Loucy (cell line): ENCODE results near the gene TPD52L1.

Source experiments
- H2AFZ ChIP-seq: fragments of 200-600 bp; sonication (generic); 2 replicates; pipeline ENCODE4 v1.6.0; 2016; ENCODE audit warnings: antibody characterized with exemption, mild to moderate bottlenecking, low read length, moderate library complexity
- H3F3A ChIP-seq: fragments of 200-600 bp; 2 replicates; pipeline ENCODE4 v1.6.0; 2016; ENCODE audit warnings: antibody characterized with exemption, low read depth, mild to moderate bottlenecking
- H3K27me3 ChIP-seq: fragments of 200-600 bp; sonication (generic); 2 replicates; pipeline ENCODE4 v1.6.1; 2014; ENCODE audit warnings: low read length, mild to moderate bottlenecking; ENCODE audit not compliant: insufficient read depth, poor library complexity, severe bottlenecking
- H3K36me3 ChIP-seq: fragments of 200-600 bp; sonication (generic); 2 replicates; pipeline ENCODE4 v1.6.1; 2016; ENCODE audit warnings: low read length; ENCODE audit not compliant: insufficient read depth
- H3K4me1 ChIP-seq: fragments of 200-600 bp; sonication (generic); 2 replicates; pipeline ENCODE4 v1.5.1; 2014; ENCODE audit warnings: low read length, mild to moderate bottlenecking; ENCODE audit not compliant: insufficient read depth, poor library complexity, severe bottlenecking
- H3K4me2 ChIP-seq: fragments of 200-600 bp; sonication (generic); 2 replicates; pipeline ENCODE4 v1.6.0; 2014; ENCODE audit warnings: antibody characterized with exemption, low read length, low read depth, mild to moderate bottlenecking; ENCODE audit not compliant: poor library complexity, severe bottlenecking
- H3K4me3 ChIP-seq: fragments of 200-600 bp; sonication (generic); 2 replicates; pipeline ENCODE4 v1.5.1; 2014; ENCODE audit warnings: low read length, mild to moderate bottlenecking, mixed read lengths; ENCODE audit not compliant: poor library complexity, severe bottlenecking
- H3K79me2 ChIP-seq: fragments of 200-600 bp; sonication (generic); 2 replicates; pipeline ENCODE4 v1.6.1; 2014; ENCODE audit warnings: low read length; ENCODE audit not compliant: insufficient read depth
- H3K9ac ChIP-seq: fragments of 200-600 bp; sonication (generic); 2 replicates; pipeline ENCODE4 v1.6.0; 2014; ENCODE audit warnings: mild to moderate bottlenecking, low read depth, low read length, moderate library complexity; ENCODE audit not compliant: poor library complexity, severe bottlenecking
- H3K9me2 ChIP-seq: fragments of 200-600 bp; sonication (generic); replicated peaks from 2 replicates; pipeline ENCODE4 v1.6.1; 2016; ENCODE audit warnings: low read depth, low read length, mixed read lengths
- H3K9me3 ChIP-seq: fragments of 200-600 bp; sonication (generic); 2 replicates; pipeline ENCODE4 v1.6.1; 2014; ENCODE audit warnings: mild to moderate bottlenecking, antibody characterized with exemption, low read length, low read depth; ENCODE audit not compliant: insufficient read depth
- H4K20me1 ChIP-seq: fragments of 200-600 bp; sonication (generic); 2 replicates; pipeline ENCODE4 v1.6.0; 2014; ENCODE audit warnings: antibody characterized with exemption, low read length, mild to moderate bottlenecking; ENCODE audit not compliant: insufficient read depth, poor library complexity, severe bottlenecking
- EZH2phosphoT487 ChIP-seq: fragments of 200-600 bp; IDR thresholded peaks from 2 replicates; pipeline ENCODE4 v1.6.1; 2018; ENCODE audit warnings: antibody characterized with exemption, mild to moderate bottlenecking, moderate library complexity, borderline replicate concordance
- TF ChIP-seq, protein P1 (sequence below): fragments of 200-600 bp; sonication (generic); conservative IDR thresholded peaks from 2 replicates; pipeline ENCODE4 v1.5.1; 2014; ENCODE audit warnings: mild to moderate bottlenecking, antibody characterized with exemption, low read length

Gene TPD52L1

DNA sequence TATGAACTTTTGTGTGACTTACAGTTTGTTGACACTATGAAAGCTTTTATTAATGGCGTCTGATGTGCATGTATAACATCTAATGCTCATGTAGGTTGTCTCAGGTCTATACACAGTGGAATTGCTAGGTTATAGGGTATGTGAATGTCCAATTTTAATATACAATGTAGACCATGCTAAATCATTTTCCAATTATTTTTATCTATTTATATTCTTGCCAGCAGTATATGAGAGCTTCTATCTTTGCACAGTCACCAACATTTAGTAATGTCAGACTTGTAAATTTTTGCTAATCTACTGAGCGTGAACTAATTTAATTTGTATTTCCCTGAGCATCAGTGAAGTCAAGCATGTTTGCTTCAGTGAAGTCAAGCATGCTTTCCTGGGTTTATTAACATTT lies 64.4 kb downstream of the TPD52L1 start:
- no peaks in the 10 kb centered on the region for H3K9me3 ChIP-seq
- H2AFZ ChIP-seq, result no peak overlapping the region
- H3K9ac ChIP-seq, result no peak overlapping the region
- H3K4me3 ChIP-seq, result no peak overlapping the region
- no peaks in the 10 kb centered on the region for H3K4me1 ChIP-seq
- no peaks in the 10 kb centered on the region for H4K20me1 ChIP-seq
- no peaks in the 10 kb centered on the region for H3K79me2 ChIP-seq
- no peak overlapping the region for H3K4me2 ChIP-seq
- no peaks in the 10 kb centered on the region for H3K36me3 ChIP-seq
- no peak for TF ChIP-seq EZH2phosphoT487
- TF ChIP-seq, protein P1, sequence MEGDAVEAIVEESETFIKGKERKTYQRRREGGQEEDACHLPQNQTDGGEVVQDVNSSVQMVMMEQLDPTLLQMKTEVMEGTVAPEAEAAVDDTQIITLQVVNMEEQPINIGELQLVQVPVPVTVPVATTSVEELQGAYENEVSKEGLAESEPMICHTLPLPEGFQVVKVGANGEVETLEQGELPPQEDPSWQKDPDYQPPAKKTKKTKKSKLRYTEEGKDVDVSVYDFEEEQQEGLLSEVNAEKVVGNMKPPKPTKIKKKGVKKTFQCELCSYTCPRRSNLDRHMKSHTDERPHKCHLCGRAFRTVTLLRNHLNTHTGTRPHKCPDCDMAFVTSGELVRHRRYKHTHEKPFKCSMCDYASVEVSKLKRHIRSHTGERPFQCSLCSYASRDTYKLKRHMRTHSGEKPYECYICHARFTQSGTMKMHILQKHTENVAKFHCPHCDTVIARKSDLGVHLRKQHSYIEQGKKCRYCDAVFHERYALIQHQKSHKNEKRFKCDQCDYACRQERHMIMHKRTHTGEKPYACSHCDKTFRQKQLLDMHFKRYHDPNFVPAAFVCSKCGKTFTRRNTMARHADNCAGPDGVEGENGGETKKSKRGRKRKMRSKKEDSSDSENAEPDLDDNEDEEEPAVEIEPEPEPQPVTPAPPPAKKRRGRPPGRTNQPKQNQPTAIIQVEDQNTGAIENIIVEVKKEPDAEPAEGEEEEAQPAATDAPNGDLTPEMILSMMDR, result no peak
- H3K9me2 ChIP-seq, result no peaks in the 10 kb centered on the region
- H3F3A ChIP-seq, result no peaks in the 10 kb centered on the region
- H3K27me3 ChIP-seq, result no peaks in the 10 kb centered on the region

DNA sequence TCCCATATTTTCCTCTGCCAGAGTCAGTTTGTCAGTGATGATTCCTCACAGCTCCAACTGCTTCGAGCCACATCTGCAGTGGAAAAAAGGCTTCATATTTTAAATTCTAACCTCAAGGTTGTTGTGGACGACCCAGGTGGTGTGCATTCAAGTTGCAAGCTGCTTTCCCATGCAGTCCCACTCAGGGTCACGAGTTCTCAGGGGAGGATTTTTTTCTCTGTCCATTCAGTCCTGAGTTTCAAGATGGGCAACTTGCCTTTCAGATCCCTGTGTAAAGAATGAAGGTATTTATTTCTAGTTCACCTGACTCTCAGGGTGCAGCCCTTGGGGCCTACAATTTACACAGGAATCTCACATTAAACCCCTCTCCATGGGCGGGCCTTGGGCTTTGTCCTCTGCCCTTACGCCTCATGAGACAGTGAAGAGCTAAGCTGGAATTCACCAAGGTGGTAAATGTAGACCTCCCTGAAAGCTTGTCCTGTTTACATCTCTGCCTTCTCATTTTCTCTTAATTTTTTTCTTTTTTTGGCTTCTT lies 65.9 kb downstream of the TPD52L1 start:
- H3K4me2 ChIP-seq, result no peak overlapping the region
- no peaks in the 10 kb centered on the region for H3K27me3 ChIP-seq
- H3K79me2 ChIP-seq, result no peaks in the 10 kb centered on the region
- H3K4me3 ChIP-seq, result no peak overlapping the region
- no peaks in the 10 kb centered on the region for H4K20me1 ChIP-seq
- H3K9me3 ChIP-seq, result no peaks in the 10 kb centered on the region
- H3K9ac ChIP-seq, result no peak overlapping the region
- H3K4me1 ChIP-seq, result no peaks in the 10 kb centered on the region
- no peaks in the 10 kb centered on the region for H3K36me3 ChIP-seq
- H2AFZ ChIP-seq, result no peak overlapping the region
- H3F3A ChIP-seq, result no peaks in the 10 kb centered on the region
- no peaks in the 10 kb centered on the region for H3K9me2 ChIP-seq
- TF ChIP-seq EZH2phosphoT487, result no peak
- TF ChIP-seq, protein P1, result no peak

DNA sequence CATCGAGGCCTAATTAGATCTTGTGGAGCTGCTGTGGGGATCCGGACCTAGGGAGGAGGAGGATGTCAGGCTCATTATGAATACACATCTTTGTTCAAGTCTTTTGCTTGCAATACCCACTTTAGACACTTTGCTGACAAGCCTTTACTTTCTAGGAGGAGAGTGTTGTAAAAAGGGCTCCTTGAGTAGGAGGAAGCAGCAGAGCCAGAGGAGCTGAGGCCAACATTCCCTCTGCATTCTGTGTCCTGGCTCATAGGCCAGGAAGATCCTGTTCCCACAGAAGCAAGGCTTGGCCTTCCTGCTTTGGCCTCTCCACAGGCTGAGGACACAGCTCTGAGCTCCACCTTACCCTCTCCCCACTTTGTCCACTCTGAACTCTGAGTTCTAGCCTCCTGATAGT lies 67.1 kb downstream of the TPD52L1 start:
- H4K20me1 ChIP-seq, result no peaks in the 10 kb centered on the region
- no peak overlapping the region for H2AFZ ChIP-seq
- no peaks in the 10 kb centered on the region for H3K9me2 ChIP-seq
- TF ChIP-seq, protein P1, result no peak
- TF ChIP-seq EZH2phosphoT487, result no peak
- H3K27me3 ChIP-seq, result no peaks in the 10 kb centered on the region
- H3F3A ChIP-seq, result no peaks in the 10 kb centered on the region
- H3K9ac ChIP-seq, result no peak overlapping the region
- H3K4me3 ChIP-seq, result no peak overlapping the region
- no peaks in the 10 kb centered on the region for H3K36me3 ChIP-seq
- H3K9me3 ChIP-seq, result no peaks in the 10 kb centered on the region
- H3K79me2 ChIP-seq, result no peaks in the 10 kb centered on the region
- H3K4me1 ChIP-seq, result no peaks in the 10 kb centered on the region
- no peak overlapping the region for H3K4me2 ChIP-seq
